Upper lobe of left lung (tissue), 6 donors: ENCODE measurements around the gene MOBP. TPM values are rescaled to one million over a fixed set of nuclear protein-coding genes. Genes with fewer than 3 reads are reported as not detected.
A peak's percentile ranks its signal among the peaks of the same experiment; 100 is the strongest.

Experiments used
- ATAC-seq, 2 donors: fragments of 200-7000 bp; cut with Tn5 transposase; one replicate each; pipeline ENCODE4 v1.9.1; 2022; ENCODE audit warnings: mild to moderate bottlenecking in 2 of 2, moderate library complexity in 2 of 2; ENCODE audit not compliant: low FRiP score in 2 of 2
- DNase-seq, 2 donors: peaks; one replicate each; pipeline ENCODE4 v3.0.0-alpha.2; 2019 to 2020
- H3K27ac ChIP-seq, 4 donors: fragments of 200-600 bp; sonication (generic); one replicate each; pipeline ENCODE4 v1.5.1; 2016 to 2019
- H3K27me3 ChIP-seq, 4 donors: fragments of 200-600 bp; sonication (generic); one replicate each; pipeline ENCODE4 v1.5.1; 2017 to 2019
- H3K36me3 ChIP-seq, 4 donors: fragments of 200-600 bp; sonication (generic); one replicate each; pipeline ENCODE4 v1.5.1; 2016 to 2019
- H3K4me1 ChIP-seq, 4 donors: fragments of 200-600 bp; sonication (generic); one replicate each; pipeline ENCODE4 v1.5.1; 2018 to 2019
- H3K4me3 ChIP-seq, 4 donors: fragments of 200-600 bp; sonication (generic); one replicate each; pipeline ENCODE4 v1.5.1; 2017 to 2019; ENCODE audit warnings: mild to moderate bottlenecking in 2 of 4, moderate library complexity in 1 of 4
- H3K9me3 ChIP-seq, 4 donors: fragments of 200-600 bp; sonication (generic); one replicate each; pipeline ENCODE4 v1.5.1; 2018 to 2019
- EP300 ChIP-seq, 4 donors: sonication (generic); formaldehyde crosslinking; IDR thresholded peaks; one replicate each; pipeline ENCODE4 v1.5.1; 2017; ENCODE audit warnings: antibody characterized with exemption in 4 of 4, control low read depth in 2 of 4
- POLR2A ChIP-seq, 4 donors: fragments of 450-650 bp; IDR thresholded peaks; one replicate each; pipeline ENCODE4 v1.5.1; 2016 to 2017; ENCODE audit warnings: antibody characterized with exemption in 4 of 4, mild to moderate bottlenecking in 2 of 4
- POLR2AphosphoS5 ChIP-seq, 2 donors: sonication (generic); formaldehyde crosslinking; IDR thresholded peaks; one replicate each; pipeline ENCODE4 v1.5.1; 2017; ENCODE audit warnings: antibody characterized with exemption in 2 of 2
- WGBS, 2 donors: methylation state at CpG; one replicate each; pipeline ENCODE4 v1.1.5; 2017 to 2018; 5-methylcytosine and 5-hydroxymethylcytosine counted together
- total RNA-seq, 6 donors: library from RNA; depleted of rRNA in 4 of 6; stranded (reverse); fragments of >200 nt in 4 of 6; gene quantifications; one replicate each; pipeline versions ENCODE4 v1.1.0 to v1.2.1, GENCODE V29; 2016 to 2021
- TF ChIP-seq, protein P1 (sequence below), 6 experiments: fragments of 450-650 bp in 4 of 6; fragments of 200-600 bp in 2 of 6; sonication (generic) in 2 of 6; IDR thresholded peaks; one replicate each; pipeline ENCODE4 v1.5.1; 2016 to 2019; ENCODE audit warnings: antibody characterized with exemption in 6 of 6
- donor health status: DM: no; HTN: no; CAD: no; lungs with moderate emphysema.
- donor health status: DM: no; HTN: yes; CAD: no; lungs with severe emphysema.

Gene MOBP
- total RNA-seq, 6 donors from 2014 or later, result 0.22 TPM; not detected in 5

DNA sequence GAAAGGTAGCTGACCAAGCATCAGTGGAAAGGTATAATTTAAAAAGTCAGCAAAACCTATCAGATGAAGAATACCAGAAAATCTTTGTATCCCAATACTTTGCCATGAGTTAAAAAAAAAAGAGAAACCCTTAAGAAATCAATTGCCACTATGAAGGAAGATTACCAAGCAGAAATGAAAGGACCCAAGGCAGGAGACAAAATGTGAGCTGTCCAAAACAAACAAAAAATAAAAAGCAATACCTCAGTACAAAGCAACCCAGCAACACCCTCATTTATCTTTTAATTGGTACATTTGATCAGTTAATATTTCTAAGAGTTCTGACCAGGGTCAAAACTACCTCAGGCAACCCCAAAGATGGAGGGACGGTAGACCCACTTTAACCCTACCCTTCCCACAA is 65.3 kb downstream of the MOBP start:
- H3K27ac ChIP-seq, result no peak overlapping the region
- no peak for TF ChIP-seq POLR2A (IDR thresholded peaks at IDR 0.05)
- no peak for TF ChIP-seq EP300 (IDR thresholded peaks at IDR 0.05)
- TF ChIP-seq, protein P1, sequence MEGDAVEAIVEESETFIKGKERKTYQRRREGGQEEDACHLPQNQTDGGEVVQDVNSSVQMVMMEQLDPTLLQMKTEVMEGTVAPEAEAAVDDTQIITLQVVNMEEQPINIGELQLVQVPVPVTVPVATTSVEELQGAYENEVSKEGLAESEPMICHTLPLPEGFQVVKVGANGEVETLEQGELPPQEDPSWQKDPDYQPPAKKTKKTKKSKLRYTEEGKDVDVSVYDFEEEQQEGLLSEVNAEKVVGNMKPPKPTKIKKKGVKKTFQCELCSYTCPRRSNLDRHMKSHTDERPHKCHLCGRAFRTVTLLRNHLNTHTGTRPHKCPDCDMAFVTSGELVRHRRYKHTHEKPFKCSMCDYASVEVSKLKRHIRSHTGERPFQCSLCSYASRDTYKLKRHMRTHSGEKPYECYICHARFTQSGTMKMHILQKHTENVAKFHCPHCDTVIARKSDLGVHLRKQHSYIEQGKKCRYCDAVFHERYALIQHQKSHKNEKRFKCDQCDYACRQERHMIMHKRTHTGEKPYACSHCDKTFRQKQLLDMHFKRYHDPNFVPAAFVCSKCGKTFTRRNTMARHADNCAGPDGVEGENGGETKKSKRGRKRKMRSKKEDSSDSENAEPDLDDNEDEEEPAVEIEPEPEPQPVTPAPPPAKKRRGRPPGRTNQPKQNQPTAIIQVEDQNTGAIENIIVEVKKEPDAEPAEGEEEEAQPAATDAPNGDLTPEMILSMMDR (IDR thresholded peaks at IDR 0.05), result no peak
- TF ChIP-seq POLR2AphosphoS5 (IDR thresholded peaks at IDR 0.05), result no peak
- 74 to 81% methylated on average over 1 of the region's 1 CpG for WGBS, 2 donors
- DNase-seq (no peak), ATAC-seq (no peak)
- H3K9me3 ChIP-seq, result no peaks in the 10 kb centered on the region
- H3K4me1 ChIP-seq, result no peaks in the 10 kb centered on the region
- H3K27me3 ChIP-seq, result no peaks in the 10 kb centered on the region
- H3K4me3 ChIP-seq, result no peak overlapping the region
- H3K36me3 ChIP-seq, result no peaks in the 10 kb centered on the region

DNA sequence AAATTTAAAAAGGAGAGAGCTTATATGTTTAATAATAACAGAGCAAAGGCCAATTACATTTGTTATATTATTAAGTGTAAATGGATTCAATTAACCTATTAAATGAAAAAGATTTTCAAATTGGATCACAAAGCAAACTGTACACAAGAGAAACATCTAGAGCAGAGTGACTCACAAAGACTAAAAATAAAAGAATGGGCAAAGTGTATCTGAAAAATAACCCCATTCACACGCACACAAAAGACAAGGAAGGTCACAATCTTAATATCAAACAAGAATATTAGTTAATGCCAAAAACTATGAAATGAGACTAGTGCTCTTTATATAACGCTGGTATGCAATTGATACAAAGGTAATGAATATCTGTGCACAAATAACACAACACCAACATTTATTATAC is 65.7 kb downstream of the MOBP start:
- Histone ChIP-seq H3K4me3 (no peak overlapping the region), H3K27ac (no peak overlapping the region), H3K4me1 (no peaks in the 10 kb centered on the region), H3K27me3 (no peaks in the 10 kb centered on the region), H3K9me3 (no peaks in the 10 kb centered on the region), H3K36me3 (no peaks in the 10 kb centered on the region)
- ATAC-seq, result no peak
- 34 to 45% methylated on average over 2 of the region's 2 CpGs for WGBS, 2 donors
- TF ChIP-seq POLR2AphosphoS5 (IDR thresholded peaks at IDR 0.05), result no peak
- no peak for TF ChIP-seq EP300 (IDR thresholded peaks at IDR 0.05)
- TF ChIP-seq, protein P1 (IDR thresholded peaks at IDR 0.05), result no peak
- no peak for TF ChIP-seq POLR2A (IDR thresholded peaks at IDR 0.05)
- no peak for DNase-seq

DNA sequence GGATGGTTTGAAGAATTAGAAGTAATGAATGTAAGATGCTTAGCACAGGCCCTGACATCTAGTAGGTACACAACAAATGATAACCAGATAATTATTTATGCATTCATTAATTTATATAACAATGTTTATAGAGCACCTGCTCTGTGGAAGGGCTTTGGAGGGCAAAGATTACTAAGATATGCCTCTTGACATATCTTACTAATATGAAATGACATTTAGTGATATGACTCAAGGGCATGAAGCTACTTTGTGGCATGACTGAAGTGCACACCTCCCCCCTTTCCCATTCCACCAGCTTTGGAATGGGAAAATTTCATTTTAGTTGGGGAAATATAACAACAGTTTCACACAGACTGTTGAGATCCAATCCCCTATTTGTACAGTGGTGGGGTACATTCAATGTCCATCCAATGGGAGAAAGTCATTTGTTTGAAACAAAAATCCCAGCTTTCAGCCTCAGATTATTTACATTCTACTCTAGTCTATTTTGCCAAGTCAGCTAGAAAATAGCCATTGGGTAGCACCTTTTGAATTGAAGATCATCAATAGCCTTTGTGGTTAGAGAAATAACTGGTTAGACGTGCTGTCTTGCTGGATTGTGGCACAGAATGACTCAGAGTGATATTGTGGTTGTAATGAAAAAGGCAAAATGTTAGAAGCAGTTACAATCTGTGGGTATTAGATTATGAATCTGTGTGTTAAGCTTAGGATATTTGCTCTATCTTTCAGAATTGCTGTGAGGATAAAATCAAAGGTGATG is 72.9 kb downstream of the MOBP start:
- no peaks in the 10 kb centered on the region for H3K4me1 ChIP-seq
- H3K27me3 ChIP-seq, result no peaks in the 10 kb centered on the region
- H3K4me3 ChIP-seq, result no peak overlapping the region
- ATAC-seq (no peak), DNase-seq (no peak)
- TF ChIP-seq POLR2AphosphoS5 (IDR thresholded peaks at IDR 0.05) (no peak), EP300 (IDR thresholded peaks at IDR 0.05) (no peak), POLR2A (IDR thresholded peaks at IDR 0.05) (no peak)
- TF ChIP-seq, protein P1 (IDR thresholded peaks at IDR 0.05), result no peak
- no peak overlapping the region for H3K27ac ChIP-seq
- 77 to 79% methylated on average over 1 of the region's 1 CpG for WGBS, 2 donors
- H3K9me3 ChIP-seq, result no peaks in the 10 kb centered on the region
- H3K36me3 ChIP-seq, result no peaks in the 10 kb centered on the region

DNA sequence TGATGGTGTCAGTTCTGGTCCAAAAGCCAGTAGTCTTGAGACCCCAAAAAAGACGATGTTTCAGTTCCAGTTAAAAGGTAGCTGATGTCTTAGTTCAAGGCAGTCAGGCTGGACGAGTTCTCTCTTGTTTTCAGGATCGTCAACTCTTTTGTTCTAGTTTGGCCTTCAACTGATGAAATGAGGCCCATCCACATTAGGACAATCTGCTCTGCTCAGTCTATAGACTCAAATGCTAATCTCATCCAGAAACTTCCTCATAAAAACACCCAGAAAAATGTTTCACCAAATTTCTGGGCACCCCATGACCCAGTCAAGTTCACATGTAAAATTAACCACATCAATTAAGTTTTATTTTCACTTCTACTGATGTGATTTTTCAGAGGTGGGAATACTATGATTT is 74.0 kb downstream of the MOBP start:
- Histone ChIP-seq H3K4me1 (no peaks in the 10 kb centered on the region), H3K4me3 (no peak overlapping the region), H3K27me3 (no peaks in the 10 kb centered on the region), H3K27ac (no peak overlapping the region), H3K36me3 (no peaks in the 10 kb centered on the region), H3K9me3 (no peaks in the 10 kb centered on the region)
- WGBS, 2 donors, result 70 to 81% methylated on average over 3 of the region's 3 CpGs
- ATAC-seq (no peak), DNase-seq (no peak)
- TF ChIP-seq, protein P1 (IDR thresholded peaks at IDR 0.05), result no peak
- TF ChIP-seq EP300 (IDR thresholded peaks at IDR 0.05) (no peak), POLR2A (IDR thresholded peaks at IDR 0.05) (no peak), POLR2AphosphoS5 (IDR thresholded peaks at IDR 0.05) (no peak)

DNA sequence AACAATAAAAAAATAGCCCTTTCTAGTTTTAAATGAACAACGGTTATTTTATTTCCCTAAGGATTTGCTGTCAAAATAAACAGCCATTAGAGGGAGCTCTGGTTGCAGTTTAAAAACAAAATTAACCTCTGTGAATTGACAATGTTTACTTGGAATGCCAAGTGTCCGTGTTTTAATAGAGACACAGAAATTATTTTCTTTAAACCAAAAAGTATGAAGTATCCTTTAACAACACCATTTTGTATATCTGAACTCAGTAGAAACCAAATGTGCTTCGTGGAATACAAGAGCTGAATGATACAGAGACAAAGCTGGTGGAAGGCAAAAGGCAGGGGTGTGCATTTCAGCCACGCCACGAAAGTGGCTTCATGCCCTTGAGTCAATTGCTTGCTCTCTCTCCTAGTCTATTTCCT is 74.4 kb downstream of the MOBP start:
- no peaks in the 10 kb centered on the region for H3K9me3 ChIP-seq
- DNase-seq, result no peak
- WGBS, 2 donors, result 35 to 37% methylated on average over 5 of the region's 5 CpGs
- no peaks in the 10 kb centered on the region for H3K4me1 ChIP-seq
- TF ChIP-seq POLR2AphosphoS5 (IDR thresholded peaks at IDR 0.05), result no peak
- no peak for TF ChIP-seq POLR2A (IDR thresholded peaks at IDR 0.05)
- TF ChIP-seq EP300 (IDR thresholded peaks at IDR 0.05), result no peak
- TF ChIP-seq, protein P1 (IDR thresholded peaks at IDR 0.05), result peak in 3 of 6 experiments; percentile 14 to 27 (median 14)
- no peak overlapping the region for H3K27ac ChIP-seq
- H3K36me3 ChIP-seq, result no peaks in the 10 kb centered on the region
- no peak for ATAC-seq
- H3K4me3 ChIP-seq, result peak overlapping the region in 1 of 4 donors; percentile 26
- H3K27me3 ChIP-seq, result no peaks in the 10 kb centered on the region
